GM19099 (cell line): Measurements from ENCODE around the gene CLTC.

Experiments
- POLR2A ChIP-seq: IDR thresholded peaks from 3 replicates; pipeline ENCODE4 v1.6.1; 2011; ENCODE audit warnings: low read depth; ENCODE audit not compliant: insufficient read length; ENCODE audit errors: extremely low read depth

CLTC gene

DNA sequence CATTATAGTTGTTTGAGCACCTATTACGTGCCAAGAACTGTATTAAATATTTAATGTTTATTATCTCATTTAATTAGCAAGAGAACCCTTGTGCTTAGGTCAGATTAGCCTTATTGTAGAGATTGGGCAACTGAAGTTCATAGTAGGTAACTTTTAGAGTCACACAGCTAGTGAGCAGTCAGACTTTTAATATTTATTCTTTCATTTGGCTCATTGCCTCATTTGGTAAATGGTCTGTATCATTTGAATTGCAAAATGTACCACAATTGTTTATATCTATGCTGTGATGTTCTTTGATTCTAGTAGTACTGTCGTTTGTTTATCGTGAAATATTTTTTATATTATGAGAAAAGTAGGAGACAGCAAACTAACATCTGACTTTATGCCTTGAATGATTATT, 7.6 kb downstream of the CLTC start:
- no peak for TF ChIP-seq POLR2A

DNA sequence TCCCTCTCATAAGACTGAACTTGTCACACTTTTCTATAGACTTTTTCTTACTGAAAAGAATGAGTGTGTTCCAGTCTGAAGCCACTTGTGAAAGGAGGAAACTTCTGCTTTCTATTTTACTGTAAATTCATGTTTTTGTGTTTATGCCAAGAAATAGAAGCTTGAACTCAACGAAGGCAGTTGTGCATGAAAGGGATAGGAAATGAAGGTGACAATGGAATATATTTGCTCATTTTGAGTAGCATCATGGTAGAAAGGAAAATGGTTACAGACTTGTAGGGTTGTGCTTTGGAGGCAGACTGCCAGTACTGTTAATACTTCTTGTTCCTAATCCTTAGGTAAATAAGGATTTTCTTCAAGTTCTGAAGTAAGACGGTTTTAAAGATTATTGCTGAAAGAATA, 8.1 kb downstream of the CLTC start:
- TF ChIP-seq POLR2A, result no peak

DNA sequence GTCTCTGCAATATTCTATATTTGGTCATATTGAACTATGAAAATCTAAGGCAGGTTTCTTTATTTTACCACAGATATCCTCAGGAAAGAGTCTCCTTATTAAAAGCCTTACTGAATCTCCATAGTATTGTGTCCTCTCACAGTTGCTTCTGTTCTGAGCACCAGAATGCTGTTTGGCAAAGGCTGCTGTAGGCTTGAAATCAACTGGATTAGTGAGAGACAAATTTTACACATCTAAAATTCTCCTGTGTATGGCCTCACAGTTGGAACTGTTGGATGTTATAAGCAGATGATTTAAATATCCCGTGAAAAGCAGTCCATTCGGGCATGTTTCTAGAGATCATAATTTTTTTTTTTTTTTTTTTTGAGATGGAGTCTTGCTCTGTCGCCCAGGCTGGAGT, 9.5 kb downstream of the CLTC start:
- no peak for TF ChIP-seq POLR2A

DNA sequence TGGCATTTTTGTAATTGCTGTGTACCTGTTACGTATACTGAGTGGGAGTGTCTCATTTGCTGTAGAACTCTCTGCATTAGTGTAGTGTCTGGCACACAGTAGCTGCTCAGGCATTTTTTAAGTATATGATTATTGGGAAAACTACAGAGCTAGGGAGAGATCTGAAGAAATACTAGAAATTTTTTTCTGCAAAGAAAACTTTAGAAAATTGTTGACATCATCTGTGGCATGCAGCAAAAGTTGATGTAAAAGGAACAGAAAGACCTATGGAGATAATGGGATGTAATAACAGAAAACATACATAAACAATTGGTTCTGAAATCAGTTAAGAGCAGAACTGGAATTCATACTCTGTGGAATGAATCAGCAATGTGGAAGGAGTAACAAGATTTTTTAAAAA, 11.6 kb downstream of the CLTC start:
- no peak for TF ChIP-seq POLR2A

DNA sequence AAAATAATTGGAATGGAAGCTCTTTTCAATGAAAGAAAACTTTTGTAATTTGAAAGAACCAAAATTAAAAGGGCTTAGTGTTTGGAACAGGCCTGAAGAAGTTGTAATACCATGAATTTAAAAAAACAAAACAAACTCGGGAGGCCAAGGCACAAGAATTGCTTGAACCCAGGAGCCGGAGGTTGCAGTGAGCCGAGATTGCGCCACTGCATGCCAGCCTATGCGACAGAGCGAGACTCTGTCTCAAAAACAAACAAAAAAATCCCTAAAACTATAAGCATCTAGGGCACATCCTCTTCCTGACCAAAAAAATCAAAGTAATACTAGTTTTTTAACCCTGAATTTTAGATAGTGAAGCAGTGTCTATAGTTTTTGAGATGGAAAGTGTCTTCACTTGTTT, 12.7 kb downstream of the CLTC start:
- no peak for TF ChIP-seq POLR2A

DNA sequence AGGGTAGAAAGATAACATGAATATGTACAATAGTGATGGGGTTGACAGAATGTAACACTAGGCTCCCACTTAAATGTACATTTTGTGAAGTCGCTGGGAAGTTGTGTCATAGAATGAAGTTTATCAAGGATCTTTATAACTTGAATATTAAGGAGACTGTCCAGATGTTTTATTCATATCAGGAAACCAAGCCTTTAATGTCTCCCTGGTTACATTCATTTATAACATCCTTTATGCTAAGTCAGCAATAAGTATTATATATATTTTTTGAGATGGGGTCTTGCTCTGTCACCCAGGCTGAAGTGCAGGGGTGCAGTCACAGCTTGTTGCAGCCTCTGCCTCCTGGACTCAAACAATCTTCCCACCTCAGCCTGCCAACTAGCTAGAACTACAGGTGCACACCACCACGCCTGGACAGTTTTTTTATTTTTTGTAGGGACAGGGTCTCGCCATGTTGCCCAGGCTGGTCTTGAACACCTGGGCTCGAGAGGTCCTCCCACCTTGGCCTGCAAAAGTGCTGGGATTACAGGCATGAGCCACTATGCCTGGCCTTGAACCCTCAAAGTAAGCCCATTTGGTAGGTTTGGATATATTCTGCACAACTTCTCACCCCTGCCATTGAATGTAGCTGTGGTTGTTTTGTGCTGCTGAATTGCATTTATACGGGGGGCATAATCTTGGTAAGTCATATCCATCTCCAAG, 14.1 kb downstream of the CLTC start:
- no peak for TF ChIP-seq POLR2A

DNA sequence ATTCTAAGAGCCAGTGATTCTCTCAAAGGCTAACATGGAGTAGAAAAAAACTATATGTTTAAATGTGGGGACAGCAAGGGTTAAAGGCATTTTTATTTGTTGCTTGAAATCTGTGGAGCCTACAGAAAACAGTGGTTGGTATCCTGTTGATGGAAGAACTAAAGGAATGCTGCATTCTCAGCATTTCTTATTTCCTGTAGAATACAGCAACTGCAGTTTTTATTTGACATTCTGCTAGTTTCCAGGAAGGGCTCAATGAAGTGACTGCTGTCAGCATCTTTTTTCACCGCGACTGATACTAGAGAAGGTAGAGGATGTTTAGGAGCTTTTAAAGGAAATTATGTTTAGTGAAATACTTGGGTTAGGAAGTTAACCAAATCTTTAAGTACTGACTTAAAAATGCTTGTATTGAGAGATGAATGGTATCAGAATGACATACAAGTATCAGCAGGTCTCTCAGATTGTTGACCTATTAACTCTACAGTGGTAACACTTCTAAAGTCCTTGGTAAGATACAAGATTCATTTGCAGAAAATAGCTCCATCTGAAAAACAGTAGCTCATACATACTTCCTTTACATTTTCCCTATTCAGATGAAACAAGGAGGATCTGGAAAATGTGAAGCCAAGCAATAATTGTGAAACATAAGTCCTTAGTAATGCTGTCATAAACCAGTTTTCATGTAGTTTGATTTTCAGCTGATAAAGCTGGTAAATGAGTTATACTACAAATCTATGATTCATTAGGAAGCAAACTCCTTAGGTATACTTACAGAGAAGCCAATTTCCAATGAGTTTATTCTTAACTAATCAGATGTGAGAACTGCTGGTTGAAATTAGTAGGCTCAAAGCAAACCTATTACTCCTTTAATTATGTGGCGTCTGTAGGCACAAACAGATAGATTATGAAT, 15.2 kb downstream of the CLTC start:
- TF ChIP-seq POLR2A, result no peak

DNA sequence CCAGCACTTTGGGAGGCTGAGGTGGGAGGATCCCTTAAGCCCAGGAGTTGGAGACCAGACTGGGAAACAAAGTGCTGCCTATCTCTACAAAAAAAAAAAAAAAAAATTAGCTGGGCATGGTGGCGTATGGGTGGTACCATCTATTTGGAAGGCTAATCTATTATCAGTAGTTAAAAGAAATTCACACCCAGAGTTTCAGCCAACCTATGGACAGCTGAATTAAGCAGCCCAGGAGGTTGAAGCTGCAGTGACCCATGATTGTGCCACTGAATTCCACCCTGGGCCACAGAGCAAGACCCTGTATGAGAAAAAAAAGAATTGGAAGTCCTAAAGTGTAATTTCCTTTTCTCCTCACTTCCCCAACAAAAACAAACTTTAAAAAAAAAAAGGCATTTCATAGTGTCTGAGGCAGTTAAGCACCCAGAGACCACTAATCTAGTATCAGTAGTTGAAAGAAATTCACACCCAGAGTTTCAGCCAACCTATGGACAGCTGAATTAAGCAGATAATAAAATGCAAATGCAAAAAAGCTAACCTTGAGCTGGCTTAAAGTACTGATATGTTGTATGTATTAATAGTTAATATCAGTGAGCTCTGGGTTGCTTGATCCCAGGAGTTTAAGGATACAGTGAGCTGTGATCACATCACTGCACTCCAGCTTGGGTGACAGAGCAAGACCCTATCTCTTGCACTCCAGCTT, 18.1 kb downstream of the CLTC start:
- TF ChIP-seq POLR2A, result no peak

DNA sequence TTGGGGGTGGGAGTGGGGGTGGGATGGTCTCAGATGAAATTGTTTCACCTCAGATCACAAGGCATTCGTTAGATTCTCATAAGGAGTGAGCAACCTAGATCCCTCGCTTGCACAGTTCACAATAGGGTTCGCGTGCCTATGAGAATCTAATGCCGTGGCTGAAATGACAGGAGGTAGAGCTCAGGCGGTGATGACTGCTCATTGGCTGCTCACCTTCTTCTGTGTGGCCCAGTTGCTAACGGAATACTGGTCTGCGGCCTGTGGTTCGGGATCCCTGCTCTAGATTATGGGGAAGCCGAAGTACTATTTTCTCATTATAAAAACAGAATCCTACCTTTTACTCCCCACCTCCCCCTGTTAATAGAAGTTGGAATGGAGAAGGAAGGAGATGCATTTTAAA, 18.9 kb downstream of the CLTC start:
- TF ChIP-seq POLR2A, result no peak

DNA sequence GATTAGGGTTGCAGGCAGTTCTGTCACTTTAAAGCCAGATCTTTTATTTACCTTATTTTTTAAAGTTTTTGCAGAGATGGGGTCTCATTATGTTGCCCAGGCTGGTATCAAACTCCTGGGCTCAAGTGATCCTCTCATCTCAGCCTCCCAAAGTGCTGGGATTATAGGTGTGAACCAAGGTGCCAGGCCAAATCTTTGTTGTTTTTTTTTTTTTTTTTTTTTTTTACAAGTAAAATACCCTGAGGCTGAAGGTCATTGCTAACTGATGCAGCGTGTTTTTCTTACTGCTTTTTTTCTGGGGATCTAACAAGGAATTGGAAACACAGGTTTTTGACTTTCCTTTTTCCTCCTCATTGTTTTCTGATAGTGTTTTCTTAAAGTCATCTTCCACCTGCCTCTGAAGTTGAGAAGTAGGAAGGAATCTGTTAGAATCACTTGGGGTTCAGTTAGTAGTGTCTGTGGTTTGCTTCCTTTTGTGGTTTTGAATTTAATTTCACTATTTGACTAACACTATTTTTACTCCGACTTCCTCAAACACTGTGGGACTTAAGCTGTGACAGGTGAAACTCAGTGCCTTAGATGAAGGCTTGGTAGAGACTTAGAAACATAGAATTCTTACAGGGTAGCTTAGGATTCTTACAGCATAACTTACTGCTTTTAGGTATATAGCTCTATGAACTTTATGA, 22.2 kb downstream of the CLTC start:
- TF ChIP-seq POLR2A, result no peak

DNA sequence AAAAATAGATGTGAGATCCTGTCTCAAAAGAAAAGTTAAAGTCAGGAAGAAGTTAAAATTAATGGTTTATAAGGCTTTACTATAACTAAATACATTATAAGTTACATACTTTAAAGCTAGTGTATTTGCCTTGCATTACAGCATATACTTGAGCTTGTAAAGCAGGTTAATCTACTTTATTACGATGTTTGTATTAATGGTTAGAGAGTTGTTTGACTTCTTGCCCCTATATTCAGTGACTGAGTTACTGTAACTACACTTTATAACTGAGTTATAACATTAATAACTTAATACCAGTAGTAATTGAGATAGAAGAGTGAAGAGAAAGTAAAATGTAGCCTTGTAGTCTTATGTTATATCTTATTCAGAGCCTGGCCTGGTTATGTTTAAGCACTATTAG, 22.9 kb downstream of the CLTC start:
- TF ChIP-seq POLR2A, result no peak

DNA sequence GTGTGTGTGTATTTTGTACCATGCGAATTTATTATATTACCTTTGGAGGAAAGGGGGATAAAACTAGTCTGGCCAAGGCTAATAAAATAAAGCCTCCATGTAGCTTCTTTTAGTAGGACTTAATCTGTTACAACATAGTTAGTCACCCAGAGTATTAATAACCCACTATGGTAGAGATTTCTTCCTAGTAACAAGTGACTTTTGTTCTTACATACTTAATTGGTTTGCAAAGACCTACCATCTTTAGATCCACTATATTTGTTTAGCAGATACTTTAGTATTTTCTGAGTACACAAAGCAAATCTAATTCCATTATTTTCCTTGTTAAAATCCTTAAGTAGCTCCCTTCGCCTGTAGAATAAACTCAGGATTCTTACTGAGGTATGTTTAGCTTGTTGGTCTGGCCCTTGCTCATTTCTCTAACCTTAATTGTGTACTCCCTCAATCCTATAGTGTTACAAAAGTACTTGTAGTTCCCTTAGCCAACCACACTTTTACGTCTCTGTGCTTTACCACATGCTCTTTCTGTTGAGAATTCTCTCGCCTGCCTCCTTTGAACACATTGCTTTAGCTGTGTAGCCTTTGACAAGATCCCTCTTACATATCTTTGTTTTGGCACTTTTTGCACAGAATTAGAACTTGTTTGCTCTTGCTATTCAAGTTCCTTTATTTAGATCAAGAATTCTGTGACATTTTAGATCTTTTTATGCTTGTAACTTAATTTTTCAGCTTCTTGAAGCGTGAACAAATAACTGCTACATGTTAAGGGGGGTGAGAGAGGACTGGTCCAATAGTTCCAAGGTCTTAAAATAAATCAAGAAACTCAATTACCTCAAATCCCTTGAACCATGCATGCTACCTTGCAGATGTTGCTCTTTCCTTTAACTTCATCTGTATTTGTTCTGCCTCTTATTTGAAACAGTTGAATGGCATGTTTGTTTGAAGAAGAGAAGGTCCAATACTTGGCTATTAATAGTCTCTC, 23.8 kb downstream of the CLTC start:
- no peak for TF ChIP-seq POLR2A

DNA sequence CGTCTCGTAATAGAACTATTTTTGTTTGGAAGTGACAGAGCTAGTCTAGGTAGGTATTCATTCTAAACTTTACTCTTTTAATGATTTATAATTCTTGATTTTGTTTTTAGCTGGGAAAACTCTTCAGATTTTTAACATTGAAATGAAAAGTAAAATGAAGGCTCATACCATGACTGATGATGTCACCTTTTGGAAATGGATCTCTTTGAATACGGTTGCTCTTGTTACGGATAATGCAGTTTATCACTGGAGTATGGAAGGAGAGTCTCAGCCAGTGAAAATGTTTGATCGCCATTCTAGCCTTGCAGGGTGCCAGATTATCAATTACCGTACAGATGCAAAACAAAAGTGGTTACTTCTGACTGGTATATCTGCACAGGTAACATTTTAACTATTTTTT, 27.6 kb downstream of the CLTC start:
- no peak for TF ChIP-seq POLR2A

DNA sequence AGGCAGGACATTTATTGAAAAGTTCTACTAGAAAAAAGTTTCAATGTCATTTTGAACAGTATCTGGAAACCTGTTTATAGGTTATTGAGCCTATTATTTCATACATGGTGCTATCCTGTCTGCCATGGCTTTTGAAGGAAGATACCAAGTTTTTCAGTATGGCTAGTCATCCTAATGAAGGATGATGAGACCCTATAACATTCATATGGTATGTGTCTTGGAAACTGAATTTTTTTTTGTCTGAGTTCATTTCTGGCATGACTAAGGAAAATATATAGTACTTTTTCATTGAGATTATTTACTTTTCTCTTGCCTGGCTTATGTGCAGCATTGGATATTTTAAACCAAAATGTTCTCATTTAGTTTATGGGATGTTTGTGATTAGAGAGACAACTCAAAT, 30.2 kb downstream of the CLTC start:
- no peak for TF ChIP-seq POLR2A
